NT2/D1 (cell line): ENCODE data around the gene ZDHHC22.

Experiments used
- SUZ12 ChIP-seq: IDR thresholded peaks from 2 replicates; pipeline ENCODE4 v1.6.1; 2011; ENCODE audit not compliant: insufficient read length, insufficient read depth; ENCODE audit errors: extremely low read depth
- ZNF274 ChIP-seq: IDR thresholded peaks from 2 replicates; pipeline ENCODE4 v1.6.1; 2011; ENCODE audit warnings: mild to moderate bottlenecking, low read depth, low read length

DNA sequence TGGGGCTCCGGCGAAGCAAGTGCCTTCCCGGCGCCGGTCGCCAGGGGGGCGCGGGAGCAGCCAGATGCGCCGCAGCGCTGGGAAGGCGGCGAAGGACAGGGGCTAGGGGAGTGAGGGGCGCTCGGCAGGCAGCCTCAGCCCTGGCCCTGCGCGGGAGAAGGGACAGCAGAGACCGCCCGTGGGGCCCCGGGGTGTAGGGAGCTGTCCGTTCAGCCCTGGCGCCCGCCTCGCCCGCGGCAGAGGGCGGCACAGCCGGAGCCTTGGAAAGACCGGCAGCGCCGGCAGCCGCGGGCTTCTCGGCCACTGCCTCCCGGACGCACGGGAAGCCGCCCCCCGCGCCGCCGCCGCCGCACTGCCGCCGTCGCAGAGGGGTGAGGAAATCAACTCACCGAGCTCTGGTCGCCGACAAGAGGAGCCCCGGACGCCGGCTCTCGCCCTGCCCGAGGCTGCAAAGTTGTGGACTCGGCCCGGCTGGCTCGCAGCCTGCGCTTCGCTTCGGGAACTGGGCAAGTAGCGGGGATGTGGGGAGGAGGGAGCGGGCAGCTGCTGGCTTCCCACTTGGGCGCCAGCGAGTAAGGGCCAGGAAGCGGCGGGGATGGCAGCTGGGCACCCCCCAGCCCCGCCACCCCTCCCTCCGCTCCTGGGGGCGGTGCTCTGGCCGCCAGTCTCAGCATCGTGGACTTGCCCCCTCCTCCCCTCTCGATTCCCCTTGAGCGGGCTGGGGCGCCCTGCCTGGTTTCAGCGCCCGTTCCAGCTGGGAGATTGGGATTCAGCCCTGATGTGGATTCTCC, at the start of gene ZDHHC22:
- TF ChIP-seq ZNF274 (no peak), SUZ12 (no peak)
